HEK293 (cell line): ENCODE results near the gene KLHDC7B.

Experiments used
- CTCF ChIA-PET: fragments of 350-600 bp; formaldehyde crosslinking; extraction: SDS; loops from one replicate; lab custom pipeline; 2021; ENCODE audit warnings: antibody characterized with exemption; lab: Yijun Ruan, JAX
- POLR2A ChIA-PET: fragments of 300-600 bp; formaldehyde crosslinking; extraction: SDS; loops from one replicate; lab custom pipeline; 2020; ENCODE audit warnings: antibody characterized with exemption, inconsistent platforms; lab: Yijun Ruan, JAX
- H3K27ac ChIP-seq: fragments of 200-500 bp; sonication (Bioruptor generic); 2 replicates; pipeline ENCODE4 v1.5.1; 2014; ENCODE audit warnings: low read depth, low read length, control low read depth, inconsistent platforms; ENCODE audit errors: extremely low read depth
- H3K36me3 ChIP-seq, 2 experiments: fragments of 200-500 bp in 1 of 2; sonication (Bioruptor generic) in 1 of 2; 1 replicate in 1 of 2; 2 replicates in 1 of 2; pipeline ENCODE4 v1.5.1; 2014 to 2017; ENCODE audit warnings: inconsistent platforms in 2 of 2, low read length in 2 of 2; ENCODE audit not compliant: control insufficient read depth in 2 of 2, insufficient read depth in 1 of 2
- H3K4me1 ChIP-seq: fragments of 200-500 bp; sonication (Bioruptor generic); 2 replicates; pipeline ENCODE4 v1.5.1; 2014; ENCODE audit warnings: mild to moderate bottlenecking, low read length, inconsistent platforms; ENCODE audit not compliant: control insufficient read depth, insufficient read depth
- H3K4me3 ChIP-seq: 2 replicates; pipeline ENCODE4 v1.5.1; 2011; ENCODE audit warnings: low read depth, mild to moderate bottlenecking, control low read depth, low read length, moderate library complexity
- H3K9me3 ChIP-seq: fragments of 200-500 bp; sonication (Bioruptor generic); 2 replicates; pipeline ENCODE4 v1.5.1; 2014; ENCODE audit warnings: low read depth, low read length, inconsistent platforms; ENCODE audit not compliant: control insufficient read depth, insufficient read depth
- EGR2 ChIP-seq: fragments of 450-650 bp; formaldehyde crosslinking; IDR thresholded peaks from 2 replicates; pipeline ENCODE4 v1.5.1; 2016; ENCODE audit warnings: low read depth, missing biosample characterization, missing genetic modification characterization
- FEZF1 ChIP-seq: fragments of 450-650 bp; formaldehyde crosslinking; IDR thresholded peaks from 2 replicates; pipeline ENCODE4 v1.5.1; 2016; ENCODE audit warnings: missing biosample characterization, missing genetic modification characterization
- GLI4 ChIP-seq: fragments of 450-650 bp; formaldehyde crosslinking; IDR thresholded peaks from 2 replicates; pipeline ENCODE4 v1.5.1; 2016; ENCODE audit warnings: missing biosample characterization, missing genetic modification characterization
- GLIS1 ChIP-seq: fragments of 450-650 bp; formaldehyde crosslinking; IDR thresholded peaks from 2 replicates; pipeline ENCODE4 v1.5.1; 2016; ENCODE audit warnings: missing biosample characterization, missing genetic modification characterization
- GLIS2 ChIP-seq: fragments of 450-650 bp; formaldehyde crosslinking; IDR thresholded peaks from 2 replicates; pipeline ENCODE4 v1.5.1; 2016; ENCODE audit warnings: missing biosample characterization, missing genetic modification characterization
- REPIN1 ChIP-seq: fragments of 450-650 bp; formaldehyde crosslinking; IDR thresholded peaks from 2 replicates; pipeline ENCODE4 v1.5.1; 2017; ENCODE audit warnings: missing biosample characterization, missing genetic modification characterization, low read depth
- SETDB1 ChIP-seq: IDR thresholded peaks from one replicate; pipeline ENCODE4 v1.6.1; 2017; ENCODE audit warnings: mild to moderate bottlenecking, low read length, moderate library complexity, mixed read lengths; ENCODE audit not compliant: insufficient read length
- SP2 ChIP-seq: fragments of 450-650 bp; formaldehyde crosslinking; IDR thresholded peaks from 2 replicates; pipeline ENCODE4 v1.5.1; 2016; ENCODE audit warnings: missing biosample characterization, missing genetic modification characterization
- WT1 ChIP-seq: fragments of 450-650 bp; formaldehyde crosslinking; IDR thresholded peaks from 2 replicates; pipeline ENCODE4 v1.5.1; 2016; ENCODE audit warnings: missing biosample characterization, missing genetic modification characterization
- ZBTB21 ChIP-seq: fragments of 450-650 bp; formaldehyde crosslinking; IDR thresholded peaks from 2 replicates; pipeline ENCODE4 v1.5.1; 2017; ENCODE audit warnings: missing biosample characterization, missing genetic modification characterization
- ZEB2 ChIP-seq: fragments of 450-650 bp; formaldehyde crosslinking; IDR thresholded peaks from 2 replicates; pipeline ENCODE4 v1.5.1; 2016; ENCODE audit warnings: missing biosample characterization, missing genetic modification characterization
- ZNF121 ChIP-seq: fragments of 450-650 bp; formaldehyde crosslinking; IDR thresholded peaks from 2 replicates; pipeline ENCODE4 v1.5.1; 2016; ENCODE audit warnings: missing biosample characterization, missing genetic modification characterization
- ZNF16 ChIP-seq: fragments of 450-650 bp; formaldehyde crosslinking; IDR thresholded peaks from 2 replicates; pipeline ENCODE4 v1.5.1; 2016; ENCODE audit warnings: low read depth, missing biosample characterization, missing genetic modification characterization
- ZNF391 ChIP-seq: fragments of 450-650 bp; formaldehyde crosslinking; IDR thresholded peaks from 2 replicates; pipeline ENCODE4 v1.5.1; 2016; ENCODE audit warnings: low read depth, missing biosample characterization, missing genetic modification characterization, borderline replicate concordance
- ZNF433 ChIP-seq: fragments of 450-650 bp; formaldehyde crosslinking; IDR thresholded peaks from 2 replicates; pipeline ENCODE4 v1.5.1; 2016; ENCODE audit warnings: missing biosample characterization, missing genetic modification characterization, low read depth
- ZNF701 ChIP-seq: fragments of 450-650 bp; formaldehyde crosslinking; IDR thresholded peaks from 2 replicates; pipeline ENCODE4 v1.5.1; 2016; ENCODE audit warnings: missing biosample characterization, missing genetic modification characterization
- ZNF768 ChIP-seq: fragments of 450-650 bp; formaldehyde crosslinking; IDR thresholded peaks from 2 replicates; pipeline ENCODE4 v1.5.1; 2018; ENCODE audit warnings: missing biosample characterization, mild to moderate bottlenecking, missing genetic modification characterization
- TF ChIP-seq, protein P1 (sequence below): fragments of 450-650 bp; formaldehyde crosslinking; IDR thresholded peaks from 2 replicates; pipeline ENCODE4 v1.5.1; 2017; ENCODE audit warnings: missing biosample characterization, missing genetic modification characterization
- TF ChIP-seq, protein P2 (sequence below): fragments of 450-650 bp; formaldehyde crosslinking; IDR thresholded peaks from 2 replicates; pipeline ENCODE4 v1.5.1; 2016; ENCODE audit warnings: missing biosample characterization, missing genetic modification characterization, borderline replicate concordance
- TF ChIP-seq, protein P3 (sequence below): fragments of 450-650 bp; formaldehyde crosslinking; IDR thresholded peaks from 2 replicates; pipeline ENCODE4 v1.5.1; 2016; ENCODE audit warnings: missing biosample characterization, missing genetic modification characterization, low read depth
- TF ChIP-seq, protein P4 (sequence below): fragments of 450-650 bp; formaldehyde crosslinking; IDR thresholded peaks from 2 replicates; pipeline ENCODE4 v1.5.1; 2016; ENCODE audit warnings: missing biosample characterization, missing genetic modification characterization

Gene KLHDC7B

DNA sequence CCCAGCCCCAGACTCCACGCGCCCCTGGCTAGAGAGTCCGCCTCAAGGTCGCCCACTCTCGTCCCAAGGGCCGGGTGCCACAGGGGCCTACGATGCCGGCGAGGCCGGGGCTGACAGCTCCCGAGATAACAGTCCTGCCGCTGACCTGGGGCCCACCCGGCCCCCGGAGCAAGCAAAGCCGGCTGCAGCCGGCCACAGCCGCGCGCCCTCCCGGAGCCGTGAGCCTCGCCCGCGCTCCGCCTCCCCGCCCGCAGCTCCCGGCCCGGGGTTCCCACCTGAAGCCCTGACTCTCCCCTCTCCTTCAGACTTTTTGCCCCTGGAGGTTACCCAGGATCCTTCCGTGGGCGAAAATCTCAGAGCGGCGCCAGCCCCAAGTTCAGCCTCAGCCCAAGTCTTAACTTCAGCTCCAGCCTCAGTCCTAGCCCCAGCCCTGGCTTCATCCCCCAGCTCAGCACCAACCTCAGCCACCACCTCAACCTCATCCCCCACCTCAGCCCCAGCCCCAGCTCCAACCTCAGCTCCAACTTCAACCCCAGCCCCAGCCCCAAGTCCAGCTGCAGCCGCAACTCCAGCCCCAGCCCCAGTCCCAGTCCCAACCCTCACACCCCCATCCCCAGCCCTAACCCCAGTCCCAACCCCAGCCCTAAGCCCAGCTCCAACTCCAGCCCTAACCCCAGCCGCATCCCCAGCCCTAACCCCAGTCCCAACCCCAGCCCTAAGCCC is 1.7 kb downstream of the KLHDC7B start (continued):
- TF ChIP-seq, protein P1, sequence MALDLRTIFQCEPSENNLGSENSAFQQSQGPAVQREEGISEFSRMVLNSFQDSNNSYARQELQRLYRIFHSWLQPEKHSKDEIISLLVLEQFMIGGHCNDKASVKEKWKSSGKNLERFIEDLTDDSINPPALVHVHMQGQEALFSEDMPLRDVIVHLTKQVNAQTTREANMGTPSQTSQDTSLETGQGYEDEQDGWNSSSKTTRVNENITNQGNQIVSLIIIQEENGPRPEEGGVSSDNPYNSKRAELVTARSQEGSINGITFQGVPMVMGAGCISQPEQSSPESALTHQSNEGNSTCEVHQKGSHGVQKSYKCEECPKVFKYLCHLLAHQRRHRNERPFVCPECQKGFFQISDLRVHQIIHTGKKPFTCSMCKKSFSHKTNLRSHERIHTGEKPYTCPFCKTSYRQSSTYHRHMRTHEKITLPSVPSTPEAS (tag by site-specific recombination): no peak
- TF ChIP-seq GLIS2: no peak
- TF ChIP-seq ZBTB21 (tag by site-specific recombination): no peak

DNA sequence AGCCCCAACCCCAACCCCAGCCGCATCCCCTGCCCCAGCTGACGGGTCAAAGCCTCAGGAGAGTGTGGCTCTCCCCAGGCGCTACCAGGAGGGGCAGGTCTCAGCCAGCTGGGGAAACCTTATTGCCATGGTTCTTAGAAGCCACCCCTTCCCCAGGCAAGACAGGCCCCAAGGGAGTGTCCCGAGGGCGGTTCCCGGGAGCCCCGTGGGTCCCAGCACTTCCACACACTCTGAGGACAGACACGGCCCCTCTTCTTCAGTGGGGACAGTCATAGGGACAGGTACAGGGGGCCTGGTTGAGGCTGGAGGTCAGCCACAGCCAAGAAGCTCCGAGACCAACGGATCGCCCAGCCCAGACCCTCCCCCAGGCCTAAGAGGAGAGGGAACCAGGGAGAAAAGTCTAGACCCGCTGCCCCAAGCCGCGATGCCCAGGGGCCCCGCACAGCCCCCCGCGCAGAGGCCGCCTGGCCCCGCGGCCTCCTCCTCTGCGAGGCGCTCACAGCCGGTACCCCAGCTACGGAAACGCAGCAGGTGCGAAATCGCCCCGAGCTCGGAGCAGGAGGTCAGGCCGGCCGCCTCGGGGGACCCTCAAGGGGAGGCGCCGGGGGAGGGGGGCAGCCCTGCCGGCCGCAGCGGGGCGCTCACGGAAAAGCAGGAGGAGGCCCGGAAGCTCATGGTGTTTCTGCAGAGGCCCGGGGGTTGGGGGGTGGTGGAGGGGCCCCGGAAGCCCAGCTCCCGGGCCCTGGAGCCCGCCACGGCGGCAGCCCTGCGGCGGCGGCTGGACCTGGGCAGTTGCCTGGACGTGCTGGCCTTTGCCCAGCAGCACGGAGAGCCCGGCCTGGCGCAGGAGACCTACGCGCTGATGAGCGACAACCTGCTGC is 2.6 kb downstream of the KLHDC7B start:
- CTCF ChIA-PET: interaction anchor here (0.6 to 1.8 kb wide), 2 partner anchors 15 to 47 kb away, joined by 3 to 7 read pairs; partner anchors contain the start of gene SYCE3

DNA sequence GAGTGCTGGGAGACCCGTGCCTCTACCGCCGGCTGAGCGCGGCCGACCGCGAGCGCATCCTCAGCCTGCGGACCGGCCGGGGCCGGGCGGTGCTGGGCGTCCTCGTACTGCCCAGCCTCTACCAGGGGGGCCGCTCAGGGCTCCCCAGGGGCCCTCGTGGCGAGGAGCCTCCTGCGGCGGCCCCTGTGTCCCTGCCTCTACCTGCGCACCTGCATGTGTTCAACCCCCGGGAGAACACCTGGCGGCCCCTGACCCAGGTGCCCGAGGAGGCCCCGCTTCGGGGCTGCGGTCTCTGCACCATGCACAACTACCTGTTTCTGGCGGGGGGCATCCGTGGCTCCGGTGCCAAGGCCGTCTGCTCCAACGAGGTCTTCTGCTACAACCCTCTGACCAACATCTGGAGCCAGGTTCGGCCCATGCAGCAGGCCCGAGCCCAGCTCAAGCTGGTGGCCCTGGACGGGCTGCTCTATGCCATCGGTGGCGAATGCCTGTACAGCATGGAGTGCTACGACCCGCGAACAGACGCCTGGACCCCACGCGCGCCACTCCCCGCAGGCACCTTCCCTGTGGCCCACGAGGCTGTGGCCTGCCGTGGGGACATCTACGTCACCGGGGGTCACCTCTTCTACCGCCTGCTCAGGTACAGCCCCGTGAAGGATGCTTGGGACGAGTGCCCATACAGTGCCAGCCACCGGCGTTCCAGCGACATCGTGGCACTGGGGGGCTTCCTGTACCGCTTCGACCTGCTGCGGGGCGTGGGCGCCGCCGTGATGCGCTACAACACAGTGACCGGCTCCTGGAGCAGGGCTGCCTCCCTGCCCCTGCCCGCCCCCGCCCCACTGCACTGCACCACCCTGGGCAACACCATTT is 3.5 kb downstream of the KLHDC7B start:
- CTCF ChIA-PET: no interaction called here
- H3K9me3 ChIP-seq: no peaks in the 10 kb centered on the region
- POLR2A ChIA-PET: interaction anchor here (2.4 kb wide), 1 partner anchor 23 kb away, joined by 14 read pairs; the partner anchor contains the start of gene SCO2
- no peak overlapping the region for H3K4me3 ChIP-seq
- no peaks in the 10 kb centered on the region for H3K4me1 ChIP-seq
- H3K27ac ChIP-seq: no peak overlapping the region
- H3K36me3 ChIP-seq: no peaks in the 10 kb centered on the region
- TF ChIP-seq, protein P2, sequence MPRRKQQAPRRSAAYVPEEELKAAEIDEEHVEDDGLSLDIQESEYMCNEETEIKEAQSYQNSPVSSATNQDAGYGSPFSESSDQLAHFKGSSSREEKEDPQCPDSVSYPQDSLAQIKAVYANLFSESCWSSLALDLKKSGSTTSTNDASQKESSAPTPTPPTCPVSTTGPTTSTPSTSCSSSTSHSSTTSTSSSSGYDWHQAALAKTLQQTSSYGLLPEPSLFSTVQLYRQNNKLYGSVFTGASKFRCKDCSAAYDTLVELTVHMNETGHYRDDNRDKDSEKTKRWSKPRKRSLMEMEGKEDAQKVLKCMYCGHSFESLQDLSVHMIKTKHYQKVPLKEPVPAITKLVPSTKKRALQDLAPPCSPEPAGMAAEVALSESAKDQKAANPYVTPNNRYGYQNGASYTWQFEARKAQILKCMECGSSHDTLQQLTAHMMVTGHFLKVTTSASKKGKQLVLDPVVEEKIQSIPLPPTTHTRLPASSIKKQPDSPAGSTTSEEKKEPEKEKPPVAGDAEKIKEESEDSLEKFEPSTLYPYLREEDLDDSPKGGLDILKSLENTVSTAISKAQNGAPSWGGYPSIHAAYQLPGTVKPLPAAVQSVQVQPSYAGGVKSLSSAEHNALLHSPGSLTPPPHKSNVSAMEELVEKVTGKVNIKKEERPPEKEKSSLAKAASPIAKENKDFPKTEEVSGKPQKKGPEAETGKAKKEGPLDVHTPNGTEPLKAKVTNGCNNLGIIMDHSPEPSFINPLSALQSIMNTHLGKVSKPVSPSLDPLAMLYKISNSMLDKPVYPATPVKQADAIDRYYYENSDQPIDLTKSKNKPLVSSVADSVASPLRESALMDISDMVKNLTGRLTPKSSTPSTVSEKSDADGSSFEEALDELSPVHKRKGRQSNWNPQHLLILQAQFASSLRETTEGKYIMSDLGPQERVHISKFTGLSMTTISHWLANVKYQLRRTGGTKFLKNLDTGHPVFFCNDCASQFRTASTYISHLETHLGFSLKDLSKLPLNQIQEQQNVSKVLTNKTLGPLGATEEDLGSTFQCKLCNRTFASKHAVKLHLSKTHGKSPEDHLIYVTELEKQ (tag by site-specific recombination): no peak
- TF ChIP-seq FEZF1 (tag by site-specific recombination): no peak
- no peak for TF ChIP-seq GLI4 (tag by site-specific recombination)
- no peak for TF ChIP-seq ZNF433 (tag by site-specific recombination)
- TF ChIP-seq GLIS1 (tag by site-specific recombination): no peak
- TF ChIP-seq SP2: no peak
- TF ChIP-seq REPIN1 (tag by site-specific recombination): no peak
- TF ChIP-seq ZEB2 (tag by site-specific recombination): no peak
- no peak for TF ChIP-seq ZNF768 (tag by site-specific recombination)
- TF ChIP-seq, protein P3, sequence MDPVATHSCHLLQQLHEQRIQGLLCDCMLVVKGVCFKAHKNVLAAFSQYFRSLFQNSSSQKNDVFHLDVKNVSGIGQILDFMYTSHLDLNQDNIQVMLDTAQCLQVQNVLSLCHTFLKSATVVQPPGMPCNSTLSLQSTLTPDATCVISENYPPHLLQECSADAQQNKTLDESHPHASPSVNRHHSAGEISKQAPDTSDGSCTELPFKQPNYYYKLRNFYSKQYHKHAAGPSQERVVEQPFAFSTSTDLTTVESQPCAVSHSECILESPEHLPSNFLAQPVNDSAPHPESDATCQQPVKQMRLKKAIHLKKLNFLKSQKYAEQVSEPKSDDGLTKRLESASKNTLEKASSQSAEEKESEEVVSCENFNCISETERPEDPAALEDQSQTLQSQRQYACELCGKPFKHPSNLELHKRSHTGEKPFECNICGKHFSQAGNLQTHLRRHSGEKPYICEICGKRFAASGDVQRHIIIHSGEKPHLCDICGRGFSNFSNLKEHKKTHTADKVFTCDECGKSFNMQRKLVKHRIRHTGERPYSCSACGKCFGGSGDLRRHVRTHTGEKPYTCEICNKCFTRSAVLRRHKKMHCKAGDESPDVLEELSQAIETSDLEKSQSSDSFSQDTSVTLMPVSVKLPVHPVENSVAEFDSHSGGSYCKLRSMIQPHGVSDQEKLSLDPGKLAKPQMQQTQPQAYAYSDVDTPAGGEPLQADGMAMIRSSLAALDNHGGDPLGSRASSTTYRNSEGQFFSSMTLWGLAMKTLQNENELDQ: no peak
- TF ChIP-seq, protein P4, sequence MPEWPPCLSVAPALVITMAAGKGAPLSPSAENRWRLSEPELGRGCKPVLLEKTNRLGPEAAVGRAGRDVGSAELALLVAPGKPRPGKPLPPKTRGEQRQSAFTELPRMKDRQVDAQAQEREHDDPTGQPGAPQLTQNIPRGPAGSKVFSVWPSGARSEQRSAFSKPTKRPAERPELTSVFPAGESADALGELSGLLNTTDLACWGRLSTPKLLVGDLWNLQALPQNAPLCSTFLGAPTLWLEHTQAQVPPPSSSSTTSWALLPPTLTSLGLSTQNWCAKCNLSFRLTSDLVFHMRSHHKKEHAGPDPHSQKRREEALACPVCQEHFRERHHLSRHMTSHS (tag by site-specific recombination): no peak
- no peak for TF ChIP-seq WT1 (tag by site-specific recombination)
- no peak for TF ChIP-seq SETDB1
- no peak for TF ChIP-seq ZNF391 (tag by site-specific recombination)

More for the DNA sequence above, 2.6 kb downstream of the KLHDC7B start:
- no peak for TF ChIP-seq ZNF16
- TF ChIP-seq ZNF701 (tag by site-specific recombination): no peak
- TF ChIP-seq SETDB1: no peak
- no peak for TF ChIP-seq SP2
- TF ChIP-seq, protein P4 (tag by site-specific recombination): no peak
- TF ChIP-seq EGR2: no peak
- no peak for TF ChIP-seq ZNF121 (tag by site-specific recombination)
- TF ChIP-seq, all 188 proteins: peak for 0
- no peak overlapping the region for H3K27ac ChIP-seq
- H3K4me3 ChIP-seq: no peak overlapping the region
- no peaks in the 10 kb centered on the region for H3K36me3 ChIP-seq
- no peaks in the 10 kb centered on the region for H3K4me1 ChIP-seq
- POLR2A ChIA-PET: interaction anchor here (0.6 to 1.1 kb wide), 3 partner anchors 14 to 343 kb away, joined by 3 to 5 read pairs (median 5); partner anchors contain the start of gene SYCE3
- no peaks in the 10 kb centered on the region for H3K9me3 ChIP-seq
